Measurements from ENCODE around the gene CNTN4.

Gene CNTN4

DNA sequence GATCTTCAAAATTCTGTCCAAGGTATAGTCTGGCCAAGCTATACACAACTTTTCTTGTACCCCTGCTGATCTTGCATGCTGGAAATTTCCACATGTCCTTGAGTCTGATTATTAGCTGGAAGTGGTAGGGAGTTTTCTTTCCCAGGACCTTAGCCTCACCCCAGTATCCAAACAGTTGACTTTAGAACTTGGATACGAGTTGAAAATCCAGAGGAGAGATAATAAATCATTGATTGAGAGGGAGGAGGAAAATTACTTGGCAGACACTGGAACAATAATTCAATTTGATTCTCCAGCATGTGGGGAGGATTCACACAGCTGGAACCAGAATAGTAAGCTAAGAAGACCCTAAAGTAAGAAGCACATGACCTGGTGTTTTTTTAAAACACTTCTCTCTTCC, 895.1 kb downstream of the CNTN4 start:
- DNase-seq = no peak

DNA sequence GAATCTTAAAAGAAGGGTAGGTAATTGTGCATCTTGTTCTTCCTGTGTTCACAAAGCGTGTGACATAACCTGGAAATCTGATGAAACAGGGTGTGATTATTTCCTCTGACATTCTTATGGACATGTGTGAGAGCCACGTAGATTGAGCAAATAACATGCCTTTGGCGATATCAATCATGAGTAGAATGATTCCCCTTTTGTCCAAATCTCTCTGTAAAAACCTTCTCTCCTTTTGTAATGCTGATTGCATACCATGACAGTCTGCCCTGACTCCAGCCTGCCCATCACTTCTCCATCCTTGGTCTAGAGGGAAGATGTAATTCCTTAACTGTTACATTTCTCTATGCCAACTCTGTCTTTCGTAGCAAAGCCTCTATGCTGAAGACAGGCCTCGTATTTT, 896.5 kb downstream of the CNTN4 start:
- no peak for DNase-seq

DNA sequence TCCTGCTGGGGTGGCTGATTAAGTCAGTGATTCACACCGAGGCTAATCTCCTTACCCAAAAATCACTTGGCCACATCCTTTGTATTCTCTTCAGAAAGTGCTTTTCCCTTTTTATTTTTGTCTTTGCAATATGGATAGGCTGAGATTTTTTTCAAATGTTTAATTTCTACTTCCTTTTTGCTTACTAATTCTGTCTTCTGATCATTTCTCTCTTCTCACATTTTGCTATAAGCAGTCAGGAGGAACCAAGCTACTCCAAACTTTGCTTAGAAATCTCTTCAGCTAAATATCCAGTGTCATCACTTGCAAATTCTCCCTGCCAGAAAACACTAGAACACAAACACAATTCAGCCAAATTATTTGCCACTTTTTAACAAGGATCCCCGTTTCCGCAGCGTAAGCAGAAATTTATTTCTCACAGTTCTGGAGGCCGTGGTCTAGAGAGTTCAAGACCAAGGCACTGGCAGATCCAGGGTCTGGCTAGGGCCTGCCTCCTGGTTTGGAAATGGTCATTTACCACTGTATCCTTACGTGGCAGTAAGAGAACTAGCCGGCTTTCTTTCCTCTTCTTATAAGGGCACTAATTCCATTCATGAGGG, 906.6 kb downstream of the CNTN4 start:
- DNase-seq = no peak

DNA sequence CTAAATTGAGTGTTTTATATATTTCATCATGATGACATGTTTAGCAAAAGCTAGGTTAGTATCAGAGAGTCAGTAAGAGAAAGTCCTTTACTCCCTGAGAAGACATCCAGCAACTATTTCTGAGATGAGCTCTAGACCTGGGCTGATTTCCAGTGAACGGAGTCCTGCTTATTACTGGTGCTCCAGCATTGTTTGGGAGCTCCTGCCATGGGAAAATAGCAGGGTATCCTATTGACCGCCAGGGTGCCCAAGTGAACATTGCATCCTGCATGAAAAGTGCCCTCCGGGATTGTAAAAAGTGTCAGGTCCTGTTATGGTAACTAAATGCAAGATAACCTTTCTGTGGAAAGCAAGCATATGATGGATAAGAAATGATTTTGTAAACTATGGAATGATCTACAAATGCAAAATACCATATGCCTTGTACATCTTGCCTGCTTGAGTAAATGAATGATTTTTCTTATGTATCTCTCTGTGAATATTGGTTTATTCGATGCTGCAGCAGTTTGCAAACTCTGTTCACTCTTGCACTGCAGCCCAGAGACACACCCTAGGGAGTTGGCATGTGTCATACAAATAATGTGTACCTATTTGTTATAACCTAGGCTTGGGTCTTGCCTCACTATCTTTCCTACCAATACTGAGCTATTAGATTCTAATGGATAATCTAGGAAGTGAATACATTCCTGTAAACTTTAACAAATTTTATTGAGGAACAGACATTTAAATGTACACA, 914.8 kb downstream of the CNTN4 start:
- no peak for DNase-seq

DNA sequence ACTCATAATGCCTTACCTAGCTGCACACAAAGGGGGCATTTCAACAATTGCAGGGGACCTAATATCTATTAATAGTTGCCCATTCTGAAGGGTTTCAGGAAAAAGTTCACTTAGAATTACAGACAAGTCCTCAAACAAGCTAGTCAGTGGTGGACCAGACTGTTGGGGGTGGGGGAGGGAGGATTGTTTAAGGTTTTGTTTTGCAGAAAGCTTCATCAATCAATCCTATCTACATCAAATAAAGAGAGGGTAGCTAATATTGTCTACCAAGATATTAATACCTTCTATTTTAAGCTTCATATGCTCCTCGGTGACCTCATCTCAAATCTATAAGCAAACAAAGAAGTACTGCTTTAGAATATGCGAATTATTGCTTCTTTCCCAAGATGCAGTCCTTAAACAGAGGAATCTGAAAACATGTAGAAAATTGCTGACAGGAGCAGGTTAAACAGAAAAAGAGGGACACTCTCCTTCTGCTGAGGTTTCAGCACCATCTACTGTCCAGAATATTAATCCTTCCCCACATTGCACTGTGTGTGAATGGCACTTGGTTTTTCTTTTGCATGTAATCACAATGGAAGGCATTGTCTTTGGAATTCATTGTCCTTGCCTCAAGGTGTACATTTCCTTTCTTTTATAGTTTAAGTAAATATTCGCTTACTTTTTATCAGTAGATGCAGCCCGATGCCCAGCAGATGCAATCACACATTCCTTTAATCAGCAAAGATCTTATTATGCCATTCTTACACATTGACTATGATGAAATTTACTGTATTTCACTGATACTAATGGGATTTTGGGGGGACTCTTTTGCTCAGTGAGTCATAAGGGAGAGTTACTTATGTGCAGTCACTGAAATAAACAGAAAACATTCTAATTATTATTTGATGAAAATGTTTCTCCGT, 916.8 kb downstream of the CNTN4 start:
- peak; percentile 15 to 62 for DNase-seq

DNA sequence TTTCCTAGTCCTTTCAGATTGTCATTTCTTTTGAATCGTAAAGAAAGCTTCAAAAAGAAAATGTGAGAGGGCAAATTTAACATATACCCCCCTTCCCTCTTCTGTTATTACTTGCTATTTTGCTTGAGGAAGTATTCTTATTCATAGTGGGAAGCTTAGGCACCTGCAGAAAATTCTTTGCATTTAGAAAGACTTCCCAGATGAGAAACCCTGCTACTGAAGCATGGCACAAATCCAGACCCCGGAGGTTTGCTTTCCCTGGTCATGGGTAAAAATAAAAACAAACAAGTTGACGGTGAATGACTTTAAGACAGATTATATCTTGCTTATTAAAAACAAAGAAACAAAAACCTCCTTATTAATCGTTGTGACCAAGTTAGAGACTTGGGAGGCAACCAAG, 917.6 kb downstream of the CNTN4 start:
- no peak for DNase-seq

DNA sequence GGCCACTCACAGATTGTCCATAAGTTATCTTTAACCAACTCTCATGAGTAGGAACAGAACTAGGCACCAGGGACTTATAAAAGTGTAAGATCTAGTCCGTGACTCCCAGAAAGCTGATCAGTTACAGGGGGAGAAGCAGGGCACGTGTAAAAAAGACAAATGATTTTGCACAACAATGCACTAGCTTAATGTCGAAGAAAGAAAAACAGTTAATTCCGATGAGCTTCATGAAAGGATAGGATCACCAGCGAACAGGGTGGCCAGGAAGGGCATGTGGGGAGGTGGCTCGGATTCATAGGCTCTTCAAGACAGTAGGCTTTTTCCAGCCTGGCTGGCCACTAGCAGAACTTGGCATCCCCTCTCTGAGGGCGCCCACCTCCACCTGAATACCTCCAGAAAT, 921.5 kb downstream of the CNTN4 start:
- DNase-seq = no peak

DNA sequence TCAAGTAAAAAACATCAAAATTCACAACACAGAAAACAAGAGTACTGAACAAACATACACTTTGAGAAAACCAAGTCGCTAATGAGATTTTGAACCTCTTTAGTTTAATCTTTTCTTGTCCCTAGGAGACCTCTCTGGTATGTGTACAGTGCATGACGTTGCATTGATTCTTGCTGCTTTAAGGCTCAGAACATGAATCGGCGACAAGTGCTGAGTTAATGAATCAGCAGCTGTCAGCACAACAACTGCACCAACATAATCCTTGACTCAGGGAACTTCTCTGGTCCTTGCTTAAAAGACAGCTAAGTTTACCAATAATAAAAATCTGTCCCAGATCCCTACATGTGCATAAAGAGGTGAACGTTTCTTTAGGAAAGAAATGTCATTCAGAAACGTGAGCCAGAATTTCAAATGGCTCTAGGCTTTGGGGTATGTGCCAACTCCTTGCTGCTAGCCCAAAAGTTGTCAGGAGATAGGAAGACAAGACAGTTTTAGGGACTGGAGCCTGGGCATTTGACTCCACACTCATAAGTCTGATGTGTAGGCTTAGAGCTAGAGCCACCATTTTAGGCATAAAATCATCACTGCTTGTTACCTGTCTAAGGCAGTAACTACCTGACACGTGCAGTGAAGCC, 924.6 kb downstream of the CNTN4 start:
- peak; percentile 31 to 73 for DNase-seq

DNA sequence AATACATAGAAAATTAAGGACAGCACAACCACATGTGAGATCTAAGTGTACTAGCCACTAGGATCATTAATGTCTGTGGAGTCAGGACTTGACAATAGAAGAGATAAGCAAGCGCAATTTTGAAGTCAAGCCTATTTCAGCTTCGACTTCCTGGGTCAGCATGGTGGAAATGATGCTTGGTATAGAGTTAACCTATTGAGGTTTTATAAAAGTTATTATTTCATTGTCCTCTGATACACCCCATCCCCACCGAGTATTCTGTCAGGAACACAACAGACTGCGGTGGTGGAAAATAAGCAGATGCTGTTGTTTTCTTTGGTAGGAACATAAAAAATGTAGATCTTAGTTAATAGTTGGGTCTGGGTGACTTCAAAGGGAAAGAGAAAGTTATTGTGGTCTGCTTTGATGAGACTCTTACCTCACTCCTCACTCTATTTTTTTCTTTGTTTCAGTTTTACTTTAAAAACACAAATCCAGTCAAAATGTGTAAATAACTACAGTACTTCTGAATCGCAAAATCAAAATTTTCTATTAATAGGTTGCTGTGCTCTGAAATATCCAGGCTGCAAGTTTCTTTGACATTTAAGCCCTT, 929.4 kb downstream of the CNTN4 start:
- DNase-seq = no peak

DNA sequence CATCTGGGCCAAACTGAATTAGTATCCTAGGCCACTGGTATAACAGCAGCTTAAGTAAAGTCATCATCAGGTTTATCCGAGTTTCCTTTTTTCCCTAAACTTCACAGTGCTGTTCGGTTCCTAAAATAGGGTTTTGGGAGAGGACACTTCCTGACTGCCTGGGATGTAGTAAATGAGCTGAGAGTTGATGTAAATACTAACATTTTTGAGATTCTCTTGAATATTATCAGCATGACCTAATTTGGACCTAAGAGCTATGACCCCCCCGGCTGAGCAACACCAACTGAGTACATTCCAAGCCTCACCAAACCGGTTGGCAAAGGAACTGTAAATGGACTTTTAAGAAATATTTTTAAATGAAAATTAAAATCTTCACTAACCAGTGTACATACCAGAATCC, 932.7 kb downstream of the CNTN4 start:
- DNase-seq = no peak

DNA sequence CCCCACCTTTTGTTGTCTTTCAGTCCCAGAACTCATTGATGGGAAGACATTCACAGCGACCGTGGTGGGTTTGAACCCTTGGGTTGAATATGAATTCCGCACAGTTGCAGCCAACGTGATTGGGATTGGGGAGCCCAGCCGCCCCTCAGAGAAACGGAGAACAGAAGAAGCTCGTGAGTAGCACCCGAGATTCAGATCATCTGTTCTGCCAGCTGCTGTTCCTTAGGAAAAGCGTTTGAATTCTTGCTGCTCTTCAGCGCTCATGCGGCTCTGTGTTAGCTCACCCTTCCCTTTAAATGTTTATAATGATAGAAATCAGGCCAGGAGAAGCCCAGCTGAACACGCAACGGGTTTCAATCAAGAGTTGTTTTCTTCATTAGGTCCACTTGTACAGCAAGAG, 938.5 kb downstream of the CNTN4 start:
- peak in 1 of 2 experiments; percentile 13 for DNase-seq

DNA sequence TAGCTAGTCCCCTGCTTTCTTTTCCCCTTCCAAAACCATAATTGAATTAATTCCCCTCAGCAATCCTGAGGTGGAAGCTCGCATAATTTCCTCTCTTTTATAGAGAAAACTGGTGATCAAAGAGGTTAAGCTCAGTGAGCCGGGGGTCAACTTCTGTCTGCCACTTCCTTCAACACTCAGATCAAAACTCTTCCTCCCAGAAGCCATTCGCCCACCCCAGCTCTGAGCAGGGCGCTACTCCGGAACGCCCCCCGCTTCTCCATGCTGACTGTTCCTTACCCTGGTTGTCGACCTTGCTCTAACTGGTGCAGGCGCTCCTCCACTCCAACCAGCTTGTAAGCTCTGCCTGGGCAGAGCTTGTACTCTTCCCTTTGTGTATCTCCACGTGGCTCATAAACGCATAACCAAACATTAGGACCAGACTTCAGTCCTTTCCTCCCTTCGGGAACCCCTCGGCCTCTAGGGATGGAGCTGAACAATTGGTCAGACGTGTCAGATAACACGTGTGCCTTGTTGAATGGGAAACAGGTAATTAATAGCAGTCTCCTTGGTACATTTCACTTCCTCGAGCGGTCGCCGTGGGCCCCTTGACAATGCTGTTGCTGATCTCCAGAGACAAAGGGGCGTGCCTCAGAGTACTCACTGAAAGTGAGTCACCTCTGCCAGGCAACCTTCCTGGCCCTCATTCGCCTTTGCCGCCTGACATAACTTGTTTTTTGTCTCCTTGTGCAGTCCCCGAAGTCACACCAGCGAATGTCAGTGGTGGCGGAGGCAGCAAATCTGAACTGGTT, 939.7 kb downstream of the CNTN4 start:
- no peak for DNase-seq

DNA sequence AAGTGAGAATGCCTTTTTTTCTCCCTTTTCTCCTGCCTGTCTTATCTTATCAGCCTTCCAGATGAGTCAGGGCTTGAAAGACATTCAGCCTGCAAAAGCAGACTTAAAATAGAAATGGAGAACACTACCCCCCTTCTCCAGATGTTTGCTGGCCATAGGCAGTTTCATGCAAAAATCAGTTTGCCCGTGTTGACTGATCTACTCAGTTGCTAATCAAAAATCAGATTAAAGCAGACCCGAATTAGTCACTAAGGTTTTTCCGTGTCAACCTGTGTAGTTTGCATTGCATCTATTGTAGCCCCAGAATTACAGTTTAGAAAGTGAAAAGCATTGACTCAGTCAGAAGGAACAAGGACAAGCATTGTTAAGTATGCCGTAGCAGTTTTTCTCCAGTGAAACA, 955.3 kb downstream of the CNTN4 start:
- DNase-seq = no peak

DNA sequence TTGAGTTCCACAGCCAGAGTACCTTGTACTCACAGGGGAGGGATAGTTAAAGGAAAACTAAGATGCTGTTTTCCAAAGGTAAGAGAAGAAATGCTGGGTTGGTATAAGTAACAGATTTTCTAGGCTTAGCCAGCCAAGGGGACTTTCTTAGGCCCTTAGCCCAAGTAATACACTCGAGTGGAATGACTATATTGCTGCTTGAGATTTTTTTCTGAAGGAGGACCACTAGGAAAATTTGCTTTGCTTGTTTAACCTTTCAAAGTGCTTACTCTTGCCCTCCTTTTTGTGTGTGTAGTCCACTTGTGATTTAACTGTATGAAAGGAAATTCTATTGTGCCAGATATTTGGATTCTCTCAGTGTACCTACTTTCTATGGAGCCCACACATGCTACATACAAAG, 961.0 kb downstream of the CNTN4 start:
- DNase-seq = no peak

DNA sequence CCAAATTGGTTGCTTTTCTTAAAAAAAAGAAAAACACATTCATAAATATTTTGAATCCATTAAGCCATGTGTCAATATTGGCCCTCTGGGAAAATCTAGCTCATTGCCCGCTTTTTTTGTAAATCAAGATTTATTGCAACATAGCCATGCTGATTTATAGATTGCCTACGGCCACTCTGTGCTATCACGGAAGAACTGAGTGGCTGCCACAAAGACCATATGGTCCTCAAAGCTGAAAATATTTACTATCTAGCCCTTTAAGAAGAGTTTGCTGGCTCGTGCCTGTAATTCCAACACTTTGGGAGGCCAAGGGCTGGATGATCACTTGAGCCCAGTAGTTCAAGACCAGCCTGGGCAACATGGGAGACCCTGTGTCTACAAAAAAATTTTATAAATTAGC, 965.6 kb downstream of the CNTN4 start:
- peak in 1 of 2 experiments; percentile 28 for DNase-seq

DNA sequence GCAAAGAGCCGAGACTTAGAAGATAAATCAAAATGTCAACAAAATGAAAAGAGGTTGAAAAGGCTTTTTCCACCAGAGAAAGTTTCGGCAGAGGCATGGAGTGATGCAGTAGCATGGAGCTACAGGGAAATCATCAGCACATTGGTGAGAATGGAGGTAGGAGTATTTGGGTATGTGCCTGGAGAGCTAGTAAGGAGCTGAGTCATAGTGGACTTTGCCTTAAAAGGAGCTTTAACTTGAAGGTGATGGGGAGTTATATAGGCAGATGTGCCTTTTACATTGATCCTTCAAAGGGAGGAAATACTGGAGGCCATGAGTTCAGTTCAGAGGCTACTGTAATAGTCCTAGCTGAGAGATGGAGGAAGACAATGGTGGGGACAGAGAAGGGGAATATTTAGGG, 967.2 kb downstream of the CNTN4 start:
- DNase-seq = no peak

DNA sequence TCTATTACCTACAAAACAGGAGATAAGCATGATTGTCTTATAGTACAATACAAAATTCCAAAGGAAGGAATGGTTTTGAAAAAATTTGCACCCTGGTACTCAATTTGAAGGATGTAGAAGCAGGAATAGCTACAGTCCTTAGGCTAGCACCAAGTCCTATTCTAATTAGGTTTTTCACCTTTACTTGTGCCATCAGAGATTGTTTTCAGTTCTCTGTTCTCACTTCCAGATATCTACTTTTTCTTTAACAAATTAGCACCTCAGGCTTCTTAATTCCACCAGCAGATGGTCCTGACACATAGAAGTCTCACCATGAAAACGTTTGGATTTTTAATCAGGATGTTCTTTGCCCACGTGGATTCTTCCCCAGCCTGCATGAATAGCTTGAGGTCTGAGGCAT, 967.7 kb downstream of the CNTN4 start:
- DNase-seq = no peak

DNA sequence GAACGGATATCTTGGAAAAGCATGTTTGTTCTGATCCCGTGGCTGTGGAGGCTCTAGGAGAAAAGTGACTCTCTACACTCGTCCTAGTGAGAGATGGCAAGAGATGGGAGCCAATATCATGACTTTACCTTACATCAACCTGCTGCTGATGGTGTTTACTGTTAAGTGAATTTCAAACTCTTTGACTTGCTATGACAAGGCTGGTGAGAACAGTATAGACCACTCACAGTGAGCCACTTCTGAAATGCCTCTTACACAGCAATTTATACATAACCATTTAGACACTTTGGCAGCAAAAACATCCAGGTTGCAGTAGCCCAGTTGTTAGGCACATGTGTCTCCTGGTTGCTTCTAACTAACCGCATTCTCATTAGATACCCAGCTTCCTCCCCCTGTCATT, 968.2 kb downstream of the CNTN4 start:
- no peak for DNase-seq

DNA sequence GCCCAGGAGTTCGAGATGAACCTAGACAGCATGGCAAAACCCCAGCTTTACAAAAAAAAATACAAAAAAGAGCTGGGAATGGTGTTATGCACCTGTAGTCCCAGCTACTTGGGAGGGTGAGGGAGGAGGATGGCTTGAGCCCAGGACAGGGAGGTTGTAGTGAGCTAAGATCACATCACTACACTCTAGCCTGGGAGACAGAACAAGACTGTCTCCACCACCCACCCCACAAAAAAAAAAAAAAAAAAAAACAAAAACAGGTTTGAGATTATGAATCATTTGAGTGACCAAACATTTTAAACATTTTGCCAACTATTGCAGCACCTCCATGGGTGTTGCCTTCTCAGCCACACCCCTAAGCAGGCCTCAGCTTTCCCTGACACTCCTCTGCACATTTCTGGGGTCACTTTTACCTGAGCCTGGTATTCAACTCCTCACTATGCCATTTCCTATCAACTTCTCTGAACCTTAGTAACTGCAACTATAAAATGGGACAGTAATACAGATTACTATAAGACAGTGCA, 969.8 kb downstream of the CNTN4 start:
- DNase-seq = no peak

DNA sequence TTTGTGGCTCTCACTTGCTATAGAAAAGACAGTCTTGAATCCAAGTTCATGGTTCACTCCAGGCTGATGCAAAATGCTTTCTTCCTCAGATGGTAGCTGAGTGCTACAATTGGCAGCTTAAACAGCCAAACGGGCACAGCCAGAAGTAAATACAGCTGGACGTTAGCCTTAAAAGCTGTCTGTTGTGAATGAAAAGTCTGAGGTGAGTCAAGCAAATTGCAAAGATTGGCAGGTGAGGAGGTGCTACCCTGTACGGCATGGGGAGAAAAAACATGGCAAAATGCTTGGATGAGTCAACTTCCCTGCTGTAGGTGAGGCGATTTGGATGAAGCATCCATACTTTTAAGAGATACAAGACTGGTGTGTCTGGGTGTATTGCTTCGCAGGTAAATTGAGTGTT, 971.1 kb downstream of the CNTN4 start:
- DNase-seq = no peak

DNA sequence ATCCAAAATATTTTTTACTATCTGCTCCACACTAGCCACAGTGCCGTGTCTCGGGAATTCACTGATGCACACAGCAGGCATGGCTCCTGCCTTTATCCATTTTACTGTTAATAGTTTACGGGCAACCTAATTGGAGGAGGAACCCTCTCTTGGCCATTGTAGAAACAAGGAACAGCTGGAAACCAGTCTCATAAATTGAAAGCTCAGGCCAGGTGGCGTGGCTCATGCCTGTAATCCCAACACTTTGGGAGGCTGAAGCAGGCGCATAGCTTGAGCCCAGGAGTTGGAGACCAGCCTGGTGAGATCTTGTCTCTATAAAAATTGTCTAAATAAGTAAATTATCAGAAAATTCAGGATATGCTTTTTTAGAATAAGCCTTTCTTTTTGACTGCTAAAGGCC, 972.5 kb downstream of the CNTN4 start:
- DNase-seq = peak; percentile 69 to 91

Measured in NCI-H524 (cell line).